ENCODE results near the gene NFE2L2.
"Not testable (repeated sequence)": the region's sequence is repeated elsewhere in the genome, so short reads cannot be mapped to it uniquely, and the experiment has no call there.

The NFE2L2 gene

GRCh38 chr2:177264693-177265587 lies at the start of gene NFE2L2:
NFE2L2 (minus strand) TSS chr2:177264727; CDS start chr2:177264576, 151 bp downstream.
- no peak for DNase-seq (ENCODE audit: low read depth)
- peak; percentile 38 for TF ChIP-seq CTCF (IDR thresholded peaks at IDR 0.05; ENCODE audit: control insufficient read depth, insufficient read depth, low read depth, low read length, missing control alignments)
- H3K4me3 ChIP-seq (ENCODE audit: control insufficient read depth, low read depth, low read length), result peak within 1 kb of the TSS; percentile 74

DNA sequence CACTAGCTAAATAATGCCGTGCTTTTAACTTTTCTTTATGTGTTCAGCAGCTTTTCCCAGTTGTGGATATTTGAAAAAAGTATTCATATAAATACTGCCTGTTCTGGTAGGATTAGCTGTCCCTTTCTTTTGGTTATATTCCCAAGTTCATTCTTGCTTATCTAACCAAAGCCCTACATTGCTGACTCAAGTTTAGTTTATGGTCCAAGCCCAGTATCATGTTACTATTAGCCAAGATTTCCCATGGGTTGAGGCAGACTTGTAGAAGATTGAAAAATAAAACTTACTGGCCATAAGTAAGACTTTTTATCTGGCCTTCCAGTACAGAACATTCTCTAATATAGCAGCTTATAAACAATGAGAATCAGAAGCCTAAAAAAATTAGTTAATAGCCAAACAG lies 49.7 kb upstream of the NFE2L2 start:
- no peak overlapping the region for H3K4me3 ChIP-seq (ENCODE audit: control insufficient read depth, low read depth, low read length)
- TF ChIP-seq CTCF (IDR thresholded peaks at IDR 0.05; ENCODE audit: control insufficient read depth, insufficient read depth, low read depth, low read length, missing control alignments), result no peak
- peak; percentile 78 for DNase-seq (ENCODE audit: low read depth)

GRCh38 chr2:177313162-177313781 lies 48.7 kb upstream of the NFE2L2 start:
- no peak overlapping the region for H3K4me3 ChIP-seq (ENCODE audit: control insufficient read depth, low read depth, low read length)
- no peak for TF ChIP-seq CTCF (IDR thresholded peaks at IDR 0.05; ENCODE audit: control insufficient read depth, insufficient read depth, low read depth, low read length, missing control alignments)
- no peak for DNase-seq (ENCODE audit: low read depth)

GRCh38 chr2:177312562-177312961 lies 48.0 kb upstream of the NFE2L2 start:
- no peak for TF ChIP-seq CTCF (IDR thresholded peaks at IDR 0.05; ENCODE audit: control insufficient read depth, insufficient read depth, low read depth, low read length, missing control alignments)
- H3K4me3 ChIP-seq (ENCODE audit: control insufficient read depth, low read depth, low read length), result no peak overlapping the region
- no peak for DNase-seq (ENCODE audit: low read depth)

GRCh38 chr2:177309672-177310309 lies 45.3 kb upstream of the NFE2L2 start:
- DNase-seq (ENCODE audit: low read depth); H3K4me3 ChIP-seq (ENCODE audit: control insufficient read depth, low read depth, low read length): not testable (repeated sequence)

DNA sequence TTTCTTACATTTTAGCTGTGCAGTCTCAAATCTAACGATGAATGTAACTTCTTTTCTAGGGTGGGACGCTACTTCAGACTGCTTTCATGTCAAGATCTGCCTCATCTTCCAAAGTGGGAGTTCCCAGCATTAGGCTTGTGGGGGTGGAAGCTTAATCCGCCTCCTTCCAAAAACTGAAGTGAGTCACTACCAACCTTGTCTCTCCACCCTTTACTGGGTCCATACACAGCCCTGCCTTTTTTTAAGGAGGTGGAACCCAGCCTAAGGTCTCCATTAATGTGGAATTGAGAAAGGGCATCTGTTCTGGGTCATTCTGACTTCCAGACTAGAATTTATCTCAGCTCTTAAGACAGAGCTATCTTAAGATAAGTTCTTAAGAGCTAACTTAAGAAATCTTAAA lies 42.0 kb upstream of the NFE2L2 start:
- no peak for TF ChIP-seq CTCF (IDR thresholded peaks at IDR 0.05; ENCODE audit: control insufficient read depth, insufficient read depth, low read depth, low read length, missing control alignments)
- DNase-seq (ENCODE audit: low read depth), result no peak
- H3K4me3 ChIP-seq (ENCODE audit: control insufficient read depth, low read depth, low read length), result no peak overlapping the region

DNA sequence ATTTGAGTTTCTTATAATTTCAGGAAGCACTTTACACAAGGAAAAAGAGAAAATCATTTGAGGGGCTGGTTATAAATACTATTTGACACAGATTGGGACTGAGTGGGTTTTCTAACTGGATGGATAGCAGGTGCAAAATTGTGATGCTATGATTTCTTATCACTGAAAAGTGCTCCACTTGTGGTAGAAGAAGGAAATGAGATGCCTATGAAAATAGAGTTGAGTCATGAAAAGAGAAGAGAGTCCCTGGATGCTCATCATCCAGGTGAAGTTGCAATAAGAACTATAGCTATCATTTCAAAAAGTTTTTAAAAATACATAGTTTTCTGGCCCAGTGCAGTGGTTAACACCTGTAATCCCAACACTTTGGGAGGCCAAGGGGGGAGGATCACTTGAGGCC lies 39.4 kb upstream of the NFE2L2 start:
- no peak overlapping the region for H3K4me3 ChIP-seq (ENCODE audit: control insufficient read depth, low read depth, low read length)
- no peak for TF ChIP-seq CTCF (IDR thresholded peaks at IDR 0.05; ENCODE audit: control insufficient read depth, insufficient read depth, low read depth, low read length, missing control alignments)
- DNase-seq (ENCODE audit: low read depth), result no peak

Data from AG09309 (cell line).